HG02623 (cell line): ENCODE measurements around the gene PLCB2.
A peak's percentile ranks its signal among the peaks of the same experiment; 100 is the strongest.

Experiments
- ATAC-seq: cut with Tn5 transposase; IDR thresholded peaks from one replicate; pipeline ENCODE4 v1.9.1; 2021; ENCODE audit warnings: moderate library complexity; ENCODE audit not compliant: unreplicated experiment

The PLCB2 gene

GRCh38 chr15:40307421-40308211 is at the start of gene PLCB2:
Gene PLCB2, minus strand, starts transcription at chr15:40307935. Its CDS starts 263 bp downstream, at chr15:40307672.
- peak; percentile 54 for ATAC-seq

GRCh38 chr15:40357246-40357645 is 49.5 kb upstream of the PLCB2 start:
- ATAC-seq, result no peak

GRCh38 chr15:40355976-40356585 is 48.3 kb upstream of the PLCB2 start:
- no peak for ATAC-seq

- ATAC-seq, result no peak
Measured at GRCh38 chr15:40354408-40355171, 46.9 kb upstream of the PLCB2 start.

- ATAC-seq, result no peak
Measured at GRCh38 chr15:40353697-40354096, 46.0 kb upstream of the PLCB2 start.

- no peak for ATAC-seq
Measured at GRCh38 chr15:40352281-40352901, 44.7 kb upstream of the PLCB2 start.

- no peak for ATAC-seq
Measured at GRCh38 chr15:40349163-40349562, 41.4 kb upstream of the PLCB2 start.

- ATAC-seq, result no peak
Measured at GRCh38 chr15:40348474-40348870, 40.7 kb upstream of the PLCB2 start.

GRCh38 chr15:40347559-40348473 is 40.1 kb upstream of the PLCB2 start:
- no peak for ATAC-seq

GRCh38 chr15:40346579-40347558 is 39.1 kb upstream of the PLCB2 start:
- ATAC-seq, result no peak

- no peak for ATAC-seq
Measured at GRCh38 chr15:40345867-40346578, 38.3 kb upstream of the PLCB2 start.

- no peak for ATAC-seq
Measured at GRCh38 chr15:40345225-40345866, 37.6 kb upstream of the PLCB2 start.

- ATAC-seq, result no peak
Measured at GRCh38 chr15:40344631-40345120, 36.9 kb upstream of the PLCB2 start.

- ATAC-seq, result no peak
Measured at GRCh38 chr15:40344217-40344616, 36.5 kb upstream of the PLCB2 start.

GRCh38 chr15:40343512-40343911 is 35.8 kb upstream of the PLCB2 start:
- ATAC-seq, result no peak

- ATAC-seq, result no peak
Measured at GRCh38 chr15:40342416-40343320, 34.9 kb upstream of the PLCB2 start.
